T-cell (primary cell): ENCODE results near the gene PRSS33. TPM values are rescaled to one million over a fixed set of nuclear protein-coding genes. Genes with fewer than 3 reads are reported as not detected.

ENCODE experiments used
- ATAC-seq, 4 experiments: fragments of 200-7000 bp in 3 of 4; fragments of 150-1000 bp in 1 of 4; cut with Tn5 transposase; replicated peaks in 1 of 4; 1 replicate in 3 of 4; 2 replicates in 1 of 4; pipeline ENCODE4 v1.10.0; 2021; ENCODE audit warnings: moderate library complexity in 3 of 4, mild to moderate bottlenecking in 2 of 4, moderate number of reproducible peaks in 1 of 4
- CTCF ChIA-PET, 2 donors: fragments of 300-600 bp; sonication (Branson Sonifier 250); formaldehyde crosslinking; loops; one replicate each; lab custom pipeline; 2022; ENCODE audit warnings: antibody characterized with exemption in 2 of 2; lab: Charles Lee
- POLR2A ChIA-PET, 2 donors: fragments of 300-600 bp; sonication (Branson Sonifier 250); formaldehyde crosslinking; loops; one replicate each; lab custom pipeline; 2022; ENCODE audit warnings: antibody characterized with exemption in 2 of 2; lab: Charles Lee
- DNase-seq, 35 experiments: peaks; one replicate each; pipeline versions ENCODE4 v3.0.0 to v3.0.0-alpha.2; 2013 to 2023
- H3K27ac ChIP-seq: one replicate; pipeline ENCODE4 v1.5.1; 2013; ENCODE audit warnings: low read length
- H3K27me3 ChIP-seq, 2 experiments: replicated peaks in 1 of 2; 1 replicate in 1 of 2; 2 replicates in 1 of 2; pipeline versions ENCODE4 v1.6.1 to v1.7.0; 2013; ENCODE audit warnings: low read length in 1 of 2, mixed read lengths in 1 of 2; ENCODE audit not compliant: control insufficient read depth in 2 of 2, insufficient read depth in 2 of 2; ENCODE audit errors: extremely low read depth in 1 of 2
- H3K36me3 ChIP-seq, 2 donors: 1 replicate in 1 of 2; 2 replicates in 1 of 2; pipeline versions ENCODE4 v1.6.1 to v1.7.0; 2013; ENCODE audit warnings: low read length in 1 of 2; ENCODE audit not compliant: control insufficient read depth in 2 of 2, insufficient read depth in 1 of 2; ENCODE audit errors: extremely low read depth in 1 of 2
- H3K4me1 ChIP-seq, 2 experiments: 1 replicate in 1 of 2; 2 replicates in 1 of 2; pipeline versions ENCODE4 v1.6.1 to v1.7.0; 2013; ENCODE audit warnings: low read length in 2 of 2, mixed read lengths in 1 of 2; ENCODE audit not compliant: insufficient read depth in 2 of 2, control insufficient read depth in 1 of 2; ENCODE audit errors: extremely low read depth in 1 of 2
- H3K4me3 ChIP-seq, 2 donors: 1 replicate in 1 of 2; 2 replicates in 1 of 2; pipeline versions ENCODE4 v1.5.1 to v1.7.0; 2013; ENCODE audit warnings: mild to moderate bottlenecking in 2 of 2, low read length in 1 of 2, moderate library complexity in 1 of 2; ENCODE audit not compliant: control insufficient read depth in 1 of 2; ENCODE audit errors: extremely low read depth in 1 of 2
- H3K9me3 ChIP-seq: 2 replicates; pipeline ENCODE4 v1.7.0; 2013
- H3K27ac Mint-ChIP-seq, 2 donors: one replicate each; pipeline ENCODE4 v1.8.0; 2020 to 2021; ENCODE audit warnings: mild to moderate bottlenecking in 2 of 2, mixed read lengths in 2 of 2
- H3K27me3 Mint-ChIP-seq, 2 donors: one replicate each; pipeline ENCODE4 v1.8.0; 2021 to 2022; ENCODE audit warnings: mixed read lengths in 2 of 2
- H3K36me3 Mint-ChIP-seq: one replicate; pipeline ENCODE4 v1.8.0; 2021; ENCODE audit warnings: mixed read lengths
- H3K4me1 Mint-ChIP-seq, 3 donors: one replicate each; pipeline ENCODE4 v1.8.0; 2020 to 2022; ENCODE audit warnings: mixed read lengths in 3 of 3, mild to moderate bottlenecking in 1 of 3
- H3K4me3 Mint-ChIP-seq, 3 donors: one replicate each; pipeline ENCODE4 v1.8.0; 2020 to 2022; ENCODE audit warnings: mild to moderate bottlenecking in 3 of 3, mixed read lengths in 3 of 3, moderate library complexity in 3 of 3
- H3K9me3 Mint-ChIP-seq, 3 donors: one replicate each; pipeline ENCODE4 v1.8.0; 2020 to 2022; ENCODE audit warnings: mixed read lengths in 3 of 3
- WGBS: methylation state at CpG from one replicate; pipeline ENCODE4 v1.1.5; 2013; ENCODE audit warnings: missing lambda C conversion rate; ENCODE audit not compliant: insufficient coverage; 5-methylcytosine and 5-hydroxymethylcytosine counted together
- total RNA-seq, 35 experiments: library from RNA in 6 of 35; stranded (reverse) in 6 of 35; fragments of 120-200 nt in 1 of 35; gene quantifications; one replicate each; pipeline versions ENCODE4 v1.2.1 to v1.2.4 and lab custom pipeline; 2013 to 2026

The PRSS33 gene
- total RNA-seq, 5 donors from 2014 or later (not counting 1 experiment from before 2014, with no cell fraction given) = not detected

DNA sequence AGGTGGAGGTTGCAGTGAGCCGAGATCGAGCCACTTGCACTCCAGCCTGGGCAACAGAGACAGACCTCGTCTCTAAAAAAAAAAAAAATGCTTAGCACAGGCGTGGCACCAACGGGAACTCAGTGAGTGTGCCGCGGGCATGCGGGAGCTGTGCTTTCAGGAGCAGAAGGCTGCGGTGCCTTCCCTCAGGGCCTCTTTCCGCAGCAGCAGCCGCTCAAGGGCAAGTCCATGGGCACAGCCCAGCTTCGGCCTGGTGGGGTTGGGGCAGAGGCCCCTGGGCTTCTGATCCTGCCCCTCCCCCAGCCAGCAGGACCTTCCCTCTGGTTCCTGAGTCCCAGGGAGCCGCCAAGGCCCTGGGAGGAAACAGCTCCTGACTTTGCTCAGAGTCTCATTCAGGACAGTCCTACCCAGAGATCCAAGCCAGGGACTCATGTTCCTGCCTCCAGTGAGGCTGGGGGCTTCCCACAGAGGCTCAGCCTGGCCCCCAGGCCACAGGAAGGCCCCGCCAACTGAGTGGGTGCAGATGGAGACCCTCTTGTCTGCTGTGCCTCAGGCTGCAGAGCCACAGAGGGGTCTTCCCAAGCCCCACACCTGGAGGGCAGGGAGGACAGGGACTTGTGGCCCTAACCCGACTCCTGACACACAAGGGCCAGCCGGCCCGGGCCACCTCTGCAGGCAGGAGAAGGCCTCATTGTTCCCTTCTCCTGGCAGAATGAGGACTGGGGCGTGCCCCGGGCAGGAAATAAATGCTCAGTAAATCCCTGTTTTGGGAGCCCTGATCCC, 39.4 kb upstream of the PRSS33 start:
- no peak overlapping the region for H3K4me3 Mint-ChIP-seq
- no peak overlapping the region for H3K27ac Mint-ChIP-seq
- H3K36me3 Mint-ChIP-seq = no peaks in the 10 kb centered on the region
- H3K36me3 ChIP-seq = no peaks in the 10 kb centered on the region
- H3K4me1 ChIP-seq = peaks cover 0 to 6% of the 10 kb centered on the region in 2 experiments
- 78% methylated on average over 11 of the region's 19 CpGs for WGBS
- peaks cover 5 to 7% of the 10 kb centered on the region in 2 donors for H3K27me3 Mint-ChIP-seq
- H3K9me3 Mint-ChIP-seq = no peaks in the 10 kb centered on the region
- no peak overlapping the region for H3K4me3 ChIP-seq
- no peak overlapping the region for H3K27ac ChIP-seq
- ATAC-seq (no peak), DNase-seq (no peak)
- no peaks in the 10 kb centered on the region for H3K9me3 ChIP-seq
- CTCF ChIA-PET = interaction anchor here in 1 of 2 donors (0.7 kb wide), 1 partner anchor 806 kb away, joined by 3 read pairs; no protein-coding TSS in a partner anchor
- H3K4me1 Mint-ChIP-seq = peaks cover 0 to 2% (median 0%) of the 10 kb centered on the region in 3 donors
- H3K27me3 ChIP-seq = peaks cover 0 to 46% of the 10 kb centered on the region in 2 experiments
- POLR2A ChIA-PET = no interaction called here

DNA sequence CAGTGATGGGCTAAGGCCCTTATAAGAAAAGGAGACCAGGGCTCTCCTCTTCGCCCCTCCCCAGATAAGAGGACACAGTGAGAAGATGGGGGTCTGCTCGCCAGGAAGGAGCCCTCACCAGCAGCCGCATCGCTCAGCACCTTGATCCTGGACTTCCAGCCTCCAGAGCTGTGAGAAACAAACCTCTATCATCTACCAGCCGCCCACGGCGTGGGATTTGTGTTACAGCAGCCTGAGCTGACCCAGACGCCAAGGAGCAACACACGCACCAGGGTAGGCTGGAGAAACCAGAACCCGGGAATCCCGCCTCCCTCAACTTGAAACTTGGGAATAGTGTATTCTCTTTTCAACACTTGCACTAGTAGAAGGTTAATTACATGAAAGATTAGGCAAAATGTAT, 38.5 kb upstream of the PRSS33 start:
- CTCF ChIA-PET = no interaction called here
- Mint-ChIP-seq H3K36me3 (no peaks in the 10 kb centered on the region), H3K27me3 (peaks cover 3 to 8% of the 10 kb centered on the region in 2 donors), H3K4me3 (no peak overlapping the region), H3K27ac (no peak overlapping the region), H3K9me3 (no peaks in the 10 kb centered on the region), H3K4me1 (peaks cover 0 to 2% (median 0%) of the 10 kb centered on the region in 3 donors)
- Histone ChIP-seq H3K4me3 (no peak overlapping the region), H3K4me1 (peaks cover 0 to 6% of the 10 kb centered on the region in 2 experiments), H3K9me3 (no peaks in the 10 kb centered on the region), H3K27ac (no peak overlapping the region), H3K36me3 (no peaks in the 10 kb centered on the region), H3K27me3 (peaks cover 0 to 40% of the 10 kb centered on the region in 2 experiments)
- ATAC-seq = no peak
- POLR2A ChIA-PET = no interaction called here
- DNase-seq = no peak
- WGBS = no CpG with 5 or more reads among the region's 11 CpGs

GRCh38 chr16:2825049-2825742, 37.8 kb upstream of the PRSS33 start:
- Histone ChIP-seq H3K4me1 (peaks cover 0 to 5% of the 10 kb centered on the region in 2 experiments), H3K4me3 (no peak overlapping the region), H3K27ac (no peak overlapping the region), H3K9me3 (no peaks in the 10 kb centered on the region), H3K36me3 (no peaks in the 10 kb centered on the region), H3K27me3 (peaks cover 0 to 40% of the 10 kb centered on the region in 2 experiments)
- ATAC-seq (no peak), DNase-seq (no peak)
- Mint-ChIP-seq H3K9me3 (no peaks in the 10 kb centered on the region), H3K36me3 (no peaks in the 10 kb centered on the region), H3K4me1 (peaks cover 0 to 2% (median 0%) of the 10 kb centered on the region in 3 donors), H3K27ac (no peak overlapping the region), H3K4me3 (no peak overlapping the region), H3K27me3 (peaks cover 0 to 3% of the 10 kb centered on the region in 2 donors)
- POLR2A ChIA-PET = no interaction called here
- WGBS = 81% methylated on average over 12 of the region's 26 CpGs
- CTCF ChIA-PET = no interaction called here

- H3K27ac ChIP-seq = no peak overlapping the region
- 75% methylated on average over 2 of the region's 10 CpGs for WGBS
- CTCF ChIA-PET = no interaction called here
Measured at GRCh38 chr16:2824626-2825025, 37.3 kb upstream of the PRSS33 start.

GRCh38 chr16:2822496-2822895, 35.1 kb upstream of the PRSS33 start:
- Histone ChIP-seq H3K4me3 (no peak overlapping the region), H3K27ac (no peak overlapping the region), H3K9me3 (no peaks in the 10 kb centered on the region), H3K36me3 (no peaks in the 10 kb centered on the region), H3K27me3 (peaks cover 0 to 28% of the 10 kb centered on the region in 2 experiments), H3K4me1 (no peaks in the 10 kb centered on the region)
- H3K36me3 Mint-ChIP-seq = no peaks in the 10 kb centered on the region
- WGBS = 86% methylated on average over 2 of the region's 4 CpGs
- H3K27ac Mint-ChIP-seq = no peak overlapping the region
- ATAC-seq (no peak), DNase-seq (no peak)
- peaks cover 0 to 7% of the 10 kb centered on the region in 2 donors for H3K27me3 Mint-ChIP-seq
- ChIA-PET POLR2A (no interaction called here), CTCF (no interaction called here)
- no peaks in the 10 kb centered on the region for H3K4me1 Mint-ChIP-seq
- no peak overlapping the region for H3K4me3 Mint-ChIP-seq
- H3K9me3 Mint-ChIP-seq = no peaks in the 10 kb centered on the region

More at GRCh38 chr16:2824626-2825025, 37.3 kb upstream of the PRSS33 start:
- H3K9me3 Mint-ChIP-seq = no peaks in the 10 kb centered on the region
- POLR2A ChIA-PET = no interaction called here
- H3K4me1 Mint-ChIP-seq = no peaks in the 10 kb centered on the region
- no peaks in the 10 kb centered on the region for H3K4me1 ChIP-seq
- ATAC-seq (no peak), DNase-seq (no peak)
- no peak overlapping the region for H3K4me3 ChIP-seq
- H3K36me3 Mint-ChIP-seq = no peaks in the 10 kb centered on the region
- no peaks in the 10 kb centered on the region for H3K9me3 ChIP-seq
- no peak overlapping the region for H3K4me3 Mint-ChIP-seq
- peaks cover 0 to 36% of the 10 kb centered on the region in 2 experiments for H3K27me3 ChIP-seq
- peaks cover 0 to 3% of the 10 kb centered on the region in 2 donors for H3K27me3 Mint-ChIP-seq
- no peak overlapping the region for H3K27ac Mint-ChIP-seq
- no peaks in the 10 kb centered on the region for H3K36me3 ChIP-seq

DNA sequence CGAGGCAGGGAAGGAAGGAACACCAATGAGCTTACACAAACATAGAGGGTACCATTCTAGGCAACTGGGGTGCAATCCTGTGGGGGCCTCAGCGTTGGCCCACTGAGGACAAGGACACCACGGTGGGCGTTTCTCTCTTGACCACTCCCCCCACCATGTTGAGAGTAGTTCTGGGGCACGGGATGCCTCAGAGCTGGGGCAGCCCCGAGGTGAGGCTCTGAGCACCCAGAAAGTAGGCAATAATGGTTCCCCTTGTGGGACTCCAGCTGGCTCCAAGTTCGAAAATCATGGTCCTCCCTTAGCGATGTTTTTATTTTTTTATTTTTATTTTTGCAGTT, 34.8 kb upstream of the PRSS33 start:
- H3K36me3 ChIP-seq = no peaks in the 10 kb centered on the region
- H3K9me3 Mint-ChIP-seq = no peaks in the 10 kb centered on the region
- H3K4me3 Mint-ChIP-seq = no peak overlapping the region
- no peak overlapping the region for H3K27ac Mint-ChIP-seq
- no CpG with 5 or more reads among the region's 8 CpGs for WGBS
- ChIA-PET POLR2A (no interaction called here), CTCF (no interaction called here)
- H3K4me1 ChIP-seq = no peaks in the 10 kb centered on the region
- no peaks in the 10 kb centered on the region for H3K4me1 Mint-ChIP-seq
- ATAC-seq (no peak), DNase-seq (no peak)
- H3K27me3 Mint-ChIP-seq = peaks cover 0 to 7% of the 10 kb centered on the region in 2 donors
- no peaks in the 10 kb centered on the region for H3K9me3 ChIP-seq
- H3K4me3 ChIP-seq = no peak overlapping the region
- H3K27ac ChIP-seq = no peak overlapping the region
- no peaks in the 10 kb centered on the region for H3K36me3 Mint-ChIP-seq
- peaks cover 0 to 25% of the 10 kb centered on the region in 2 experiments for H3K27me3 ChIP-seq
